ENCODE measurements around the gene APOC4.
A peak's percentile ranks its signal among the peaks of the same experiment; 100 is the strongest.

Gene APOC4

GRCh38 chr19:44954649-44955504 is 12.8 kb downstream of the APOC4 start, which contains the start of gene CLPTM1 (continued):
- TF ChIP-seq HOXA7 (CRISPR knock-in tag; IDR thresholded peaks at IDR 0.05; ENCODE audit: borderline replicate concordance): no peak
- peak; percentile 33; the same call in 1 of the 2 replicates for TF ChIP-seq GLI4 (tag by site-specific recombination; IDR thresholded peaks at IDR 0.05)
- TF ChIP-seq ZNF239 (tag by site-specific recombination; IDR thresholded peaks at IDR 0.05): 0 out of 2 replicates have a peak, but pooled peaks have one; percentile 9
- TF ChIP-seq ZNF335 (tag by site-specific recombination; conservative IDR thresholded peaks at IDR 0.05): peak; percentile 99
- no peak; the same call in 1 of the 2 replicates for TF ChIP-seq ZNF391 (tag by site-specific recombination; IDR thresholded peaks at IDR 0.05; ENCODE audit: borderline replicate concordance, low read depth)
- TF ChIP-seq MYNN (tag by site-specific recombination; IDR thresholded peaks at IDR 0.05; ENCODE audit: borderline replicate concordance): no peak
- TF ChIP-seq ZBTB48 (tag by site-specific recombination; IDR thresholded peaks at IDR 0.05): peak; percentile 51; the same call in 1 of the 2 replicates
- TF ChIP-seq ZNF76 (tag by site-specific recombination; IDR thresholded peaks at IDR 0.05; ENCODE audit: borderline replicate concordance, low read depth): peak; percentile 60
- TF ChIP-seq PATZ1 (tag by site-specific recombination; IDR thresholded peaks at IDR 0.05): 0 out of 2 replicates have a peak, but pooled peaks have one; percentile 44
- peak; percentile 85 for TF ChIP-seq SP2 (tag by site-specific recombination; IDR thresholded peaks at IDR 0.05)
- TF ChIP-seq HOXC10 (CRISPR knock-in tag; IDR thresholded peaks at IDR 0.05): no peak
- 0 out of 2 replicates have a peak, but pooled peaks have one; percentile 11 for TF ChIP-seq ZNF449 (tag by site-specific recombination; IDR thresholded peaks at IDR 0.05)
- TF ChIP-seq SP7 (tag by site-specific recombination; IDR thresholded peaks at IDR 0.05): peak; percentile 85; the same call in 1 of the 2 replicates
- no peak for TF ChIP-seq ZSCAN5A (tag by site-specific recombination; IDR thresholded peaks at IDR 0.05)
- no peak for TF ChIP-seq ZNF138 (tag by site-specific recombination; IDR thresholded peaks at IDR 0.05; ENCODE audit: borderline replicate concordance)
- TF ChIP-seq ZFP41 (tag by site-specific recombination; IDR thresholded peaks at IDR 0.05; ENCODE audit: borderline replicate concordance): no peak
- peak; percentile 59 for TF ChIP-seq ZNF558 (tag by site-specific recombination; IDR thresholded peaks at IDR 0.05)
- 0 out of 2 replicates have a peak, but pooled peaks have one; percentile 59 for TF ChIP-seq HOXD13 (CRISPR knock-in tag; IDR thresholded peaks at IDR 0.05; ENCODE audit: borderline replicate concordance)
- peak; percentile 72 for TF ChIP-seq PRDM4 (tag by site-specific recombination; IDR thresholded peaks at IDR 0.05)
- no peak for TF ChIP-seq ZNF157 (tag by site-specific recombination; IDR thresholded peaks at IDR 0.05)
- TF ChIP-seq ZNF211 (tag by site-specific recombination; IDR thresholded peaks at IDR 0.05; ENCODE audit: low read depth): no peak
- TF ChIP-seq KLF8 (tag by site-specific recombination; IDR thresholded peaks at IDR 0.05): peak; percentile 97
- TF ChIP-seq ZNF600 (tag by site-specific recombination; IDR thresholded peaks at IDR 0.05): no peak
- peak; percentile 87 for TF ChIP-seq ZNF501 (tag by site-specific recombination; IDR thresholded peaks at IDR 0.05)
- no peak for TF ChIP-seq ZFP3 (tag by site-specific recombination; IDR thresholded peaks at IDR 0.05; ENCODE audit: low read depth)
- peak; percentile 92 for TF ChIP-seq ZNF629 (tag by site-specific recombination; IDR thresholded peaks at IDR 0.05)
- TF ChIP-seq ZNF184 (tag by site-specific recombination; IDR thresholded peaks at IDR 0.05): no peak
- no peak for TF ChIP-seq ZNF175 (tag by site-specific recombination; IDR thresholded peaks at IDR 0.05)
- peak; percentile 8; the same call in 1 of the 2 replicates for TF ChIP-seq ZNF10 (tag by site-specific recombination; IDR thresholded peaks at IDR 0.05)
- TF ChIP-seq ZNF544 (tag by site-specific recombination; IDR thresholded peaks at IDR 0.05): no peak
- no peak for TF ChIP-seq ZNF645 (tag by site-specific recombination; IDR thresholded peaks at IDR 0.05)
- TF ChIP-seq ZNF169 (tag by site-specific recombination; IDR thresholded peaks at IDR 0.05): no peak
